ENCODE measurements around the gene EPRS1. TPM values are rescaled to one million over a fixed set of nuclear protein-coding genes. Genes with fewer than 3 reads are reported as not detected.

The EPRS1 gene
- total and polyA plus RNA-seq, 4 donors: 20.4 to 59.3 (median 39.2) TPM

DNA sequence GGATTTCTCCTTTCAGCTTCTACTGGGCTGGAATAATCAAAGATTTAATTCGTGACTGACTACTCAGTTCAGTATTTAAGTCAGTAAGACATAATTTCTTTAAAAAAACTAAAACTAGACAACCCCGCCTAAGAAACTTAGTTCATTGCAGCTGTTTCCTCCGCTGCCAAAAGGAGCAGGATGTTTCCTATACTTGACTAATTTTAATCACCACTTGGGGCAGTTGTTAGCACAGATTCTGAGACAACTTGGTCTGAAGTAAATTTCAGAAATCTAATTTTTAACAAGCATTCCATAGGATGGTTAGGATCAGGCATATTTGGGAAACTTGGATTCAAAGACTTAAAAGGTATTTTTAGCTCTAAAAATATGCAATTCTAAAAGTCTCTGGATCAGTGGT, 34.0 kb downstream of the EPRS1 start:
- Histone ChIP-seq H3K36me3 (ENCODE audit: control insufficient read depth in 4 of 4, insufficient read depth in 3 of 4, low read depth in 1 of 4, low read length in 3 of 4) (peaks cover 2 to 28% (median 10%) of the 10 kb centered on the region in 4 donors), H3K27me3 (ENCODE audit: control insufficient read depth in 4 of 4, insufficient read depth in 4 of 4, low read length in 3 of 4) (no peaks in the 10 kb centered on the region), H3K4me3 (ENCODE audit: low read depth in 1 of 3, low read length in 3 of 3) (no peak overlapping the region), H3K9me3 (ENCODE audit: control insufficient read depth in 4 of 4, low read length in 3 of 4) (no peaks in the 10 kb centered on the region), H3K4me1 (ENCODE audit: control insufficient read depth in 4 of 4, insufficient read depth in 4 of 4, low read length in 3 of 4) (peaks cover 1 to 6% (median 3%) of the 10 kb centered on the region in 4 donors), H3K27ac (ENCODE audit: low read depth in 1 of 2, low read length in 2 of 2) (no peak overlapping the region), H3K9ac (ENCODE audit: low read depth in 1 of 2, low read length in 2 of 2) (no peak overlapping the region)
- DNase-seq (ENCODE audit: low spot score): no peak
- WGBS: 50% methylated on average over 3 of the region's 3 CpGs
- TF ChIP-seq TAF1 (conservative IDR thresholded peaks at IDR 0.05): no peak
- no peak for TF ChIP-seq CTCF (IDR thresholded peaks at IDR 0.05; ENCODE audit: low read depth, low read length, missing input control)
- TF ChIP-seq FOXA2 (IDR thresholded peaks at IDR 0.05): no peak
- TF ChIP-seq RAD21 (IDR thresholded peaks at IDR 0.05): no peak
- no peak for TF ChIP-seq NR2F2 (IDR thresholded peaks at IDR 0.05)
- TF ChIP-seq ATF3 (IDR thresholded peaks at IDR 0.05): no peak
- TF ChIP-seq HNF4A (conservative IDR thresholded peaks at IDR 0.05): no peak
- no peak for TF ChIP-seq GABPA (IDR thresholded peaks at IDR 0.05 in 1 of 2, conservative IDR thresholded peaks at IDR 0.05 in 1 of 2)

- TF ChIP-seq REST (IDR thresholded peaks at IDR 0.05): no peak
- no peak for TF ChIP-seq FOXA2 (IDR thresholded peaks at IDR 0.05)
- no peak for TF ChIP-seq CTCF (IDR thresholded peaks at IDR 0.05; ENCODE audit: low read depth, low read length, missing input control)
- TF ChIP-seq ATF3 (IDR thresholded peaks at IDR 0.05): no peak
- TF ChIP-seq JUND (IDR thresholded peaks at IDR 0.05): no peak
- TF ChIP-seq YY1 (IDR thresholded peaks at IDR 0.05): no peak
- no peak for TF ChIP-seq ZBTB33 (IDR thresholded peaks at IDR 0.05)
- no peak for TF ChIP-seq GABPA (IDR thresholded peaks at IDR 0.05 in 1 of 2, conservative IDR thresholded peaks at IDR 0.05 in 1 of 2)
- no peak for TF ChIP-seq MAX (IDR thresholded peaks at IDR 0.05)
- TF ChIP-seq EGR1 (IDR thresholded peaks at IDR 0.05; ENCODE audit: low read depth in 2 of 2): no peak
- TF ChIP-seq FOXA1 (IDR thresholded peaks at IDR 0.05): no peak
- no peak for TF ChIP-seq HNF4G (IDR thresholded peaks at IDR 0.05)
- no peak for TF ChIP-seq SP1 (IDR thresholded peaks at IDR 0.05)
- no peak for TF ChIP-seq NR2F2 (IDR thresholded peaks at IDR 0.05)
- no peak for TF ChIP-seq RAD21 (IDR thresholded peaks at IDR 0.05)
- no peak for TF ChIP-seq TAF1 (conservative IDR thresholded peaks at IDR 0.05)
- TF ChIP-seq RXRA (IDR thresholded peaks at IDR 0.05): no peak
- Histone ChIP-seq H3K27me3 (ENCODE audit: control insufficient read depth in 4 of 4, insufficient read depth in 4 of 4, low read length in 3 of 4) (no peaks in the 10 kb centered on the region), H3K9me3 (ENCODE audit: control insufficient read depth in 4 of 4, low read length in 3 of 4) (no peaks in the 10 kb centered on the region), H3K9ac (ENCODE audit: low read depth in 1 of 2, low read length in 2 of 2) (no peak overlapping the region), H3K4me1 (ENCODE audit: control insufficient read depth in 4 of 4, insufficient read depth in 4 of 4, low read length in 3 of 4) (peaks cover 1 to 12% (median 9%) of the 10 kb centered on the region in 4 donors), H3K36me3 (ENCODE audit: control insufficient read depth in 4 of 4, insufficient read depth in 3 of 4, low read depth in 1 of 4, low read length in 3 of 4) (peaks cover 2 to 24% (median 10%) of the 10 kb centered on the region in 4 donors), H3K4me3 (ENCODE audit: low read depth in 1 of 3, low read length in 3 of 3) (no peak overlapping the region), H3K27ac (ENCODE audit: low read depth in 1 of 2, low read length in 2 of 2) (no peak overlapping the region)
- no peak for DNase-seq (ENCODE audit: low spot score)
Observed at GRCh38 chr1:220011620-220012019, 34.7 kb downstream of the EPRS1 start.

Data from liver (tissue), 9 donors.